Subcutaneous abdominal adipose tissue (tissue), 5 donors: ENCODE data around the gene CLECL1.
"Not testable (repeated sequence)": the region's sequence is repeated elsewhere in the genome, so short reads cannot be mapped to it uniquely, and the experiment has no call there.

ENCODE experiments used
- H3K27ac ChIP-seq: one replicate; pipeline ENCODE4 v1.7.0; 2013; ENCODE audit warnings: low read depth, mild to moderate bottlenecking, inconsistent platforms, low read length, moderate library complexity
- H3K27me3 ChIP-seq, 5 donors: one replicate each; pipeline ENCODE4 v1.7.0; 2013; ENCODE audit warnings: low read length in 5 of 5, inconsistent platforms in 1 of 5; ENCODE audit not compliant: control insufficient read depth in 5 of 5, insufficient read depth in 4 of 5
- H3K36me3 ChIP-seq, 5 donors: one replicate each; pipeline ENCODE4 v1.7.0; 2013; ENCODE audit warnings: low read length in 5 of 5; ENCODE audit not compliant: control insufficient read depth in 5 of 5, insufficient read depth in 5 of 5
- H3K4me1 ChIP-seq, 5 donors: one replicate each; pipeline ENCODE4 v1.7.0; 2013; ENCODE audit warnings: low read length in 5 of 5, mild to moderate bottlenecking in 3 of 5, moderate library complexity in 1 of 5; ENCODE audit not compliant: control insufficient read depth in 5 of 5, insufficient read depth in 5 of 5
- H3K4me3 ChIP-seq, 5 donors: one replicate each; pipeline ENCODE4 v1.7.0; 2013; ENCODE audit warnings: low read length in 5 of 5, low read depth in 1 of 5
- H3K9ac ChIP-seq, 5 donors: one replicate each; pipeline ENCODE4 v1.7.0; 2013; ENCODE audit warnings: low read length in 5 of 5, mild to moderate bottlenecking in 4 of 5, moderate library complexity in 3 of 5
- H3K9me3 ChIP-seq, 5 donors: one replicate each; pipeline ENCODE4 v1.7.0; 2013; ENCODE audit warnings: low read length in 5 of 5; ENCODE audit not compliant: control insufficient read depth in 5 of 5
- donor health status: healthy.
- donor health status: healthy.
- donor health status: healthy.
- donor health status: healthy.
- donor health status: healthy.

Gene CLECL1

GRCh38 chr12:9724023-9724422 lies 8.9 kb downstream of the CLECL1 start:
- Histone ChIP-seq H3K36me3 (no peaks in the 10 kb centered on the region), H3K27me3 (no peaks in the 10 kb centered on the region), H3K4me1 (no peaks in the 10 kb centered on the region), H3K27ac (no peak overlapping the region), H3K9ac (no peak overlapping the region), H3K9me3 (no peaks in the 10 kb centered on the region), H3K4me3 (no peak overlapping the region)

DNA sequence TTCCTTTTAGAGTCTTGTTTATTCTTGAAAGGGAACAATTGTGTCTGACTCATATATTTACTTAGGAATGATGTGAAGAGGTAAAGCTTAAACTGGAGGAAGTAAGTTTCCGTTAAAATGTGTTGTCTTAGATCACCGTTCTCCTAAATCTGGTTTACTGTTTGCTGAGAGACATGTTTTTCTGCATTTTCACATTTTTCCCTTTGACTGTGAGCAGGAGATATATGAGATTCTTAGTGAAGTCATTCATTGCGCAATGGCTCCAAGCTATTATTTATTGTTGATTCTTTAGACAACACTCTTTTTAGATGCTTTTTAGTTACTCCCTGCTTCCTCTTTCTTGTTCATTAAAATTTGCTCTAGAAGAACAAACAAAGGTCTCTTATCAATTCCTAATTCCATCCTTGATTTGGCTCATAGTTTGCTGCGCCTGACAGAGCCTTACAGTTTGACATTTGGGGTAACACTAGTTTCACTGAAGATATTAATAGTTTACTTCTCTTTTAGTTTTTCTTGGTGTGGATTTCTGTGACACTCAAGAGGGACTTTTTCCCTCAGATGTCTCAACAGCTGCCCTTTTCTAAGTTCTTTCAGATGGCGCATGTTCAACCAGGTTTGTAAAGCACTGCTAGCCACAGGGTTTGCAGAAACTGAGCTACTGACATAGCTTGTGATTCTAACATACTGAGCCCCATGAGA lies 11.4 kb downstream of the CLECL1 start:
- Histone ChIP-seq H3K9me3 (no peaks in the 10 kb centered on the region), H3K27ac (no peak overlapping the region), H3K9ac (no peak overlapping the region), H3K4me3 (no peak overlapping the region), H3K36me3 (no peaks in the 10 kb centered on the region), H3K4me1 (no peaks in the 10 kb centered on the region), H3K27me3 (no peaks in the 10 kb centered on the region)

GRCh38 chr12:9719790-9720189 lies 13.1 kb downstream of the CLECL1 start:
- H3K36me3 ChIP-seq = no peaks in the 10 kb centered on the region
- H3K27me3 ChIP-seq = no peaks in the 10 kb centered on the region
- H3K4me3 ChIP-seq = no peak overlapping the region
- no peak overlapping the region for H3K9ac ChIP-seq
- H3K4me1 ChIP-seq = no peaks in the 10 kb centered on the region
- H3K27ac ChIP-seq = no peak overlapping the region
- H3K9me3 ChIP-seq = no peaks in the 10 kb centered on the region

DNA sequence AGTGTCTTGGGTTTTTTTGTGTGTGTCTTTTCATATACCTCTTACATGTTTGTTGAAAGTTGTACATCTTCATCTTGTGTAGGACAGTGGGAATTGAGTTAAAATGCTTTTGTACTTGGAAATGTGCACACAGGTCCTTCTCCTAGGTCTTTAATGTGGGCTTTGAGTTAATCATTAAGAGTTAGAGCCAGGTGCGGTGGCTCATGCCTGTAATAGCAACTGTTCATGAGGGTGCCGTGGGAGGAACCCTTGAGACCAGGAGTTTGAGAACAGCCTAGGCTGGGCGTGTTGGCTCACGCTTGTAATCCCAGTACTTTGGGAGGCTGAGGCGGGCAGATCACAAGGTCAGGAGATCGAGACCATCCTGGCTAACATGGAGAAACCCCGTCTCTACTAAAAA lies 13.9 kb downstream of the CLECL1 start:
- H3K4me3 ChIP-seq = no peak overlapping the region
- no peak overlapping the region for H3K27ac ChIP-seq
- H3K4me1 ChIP-seq = no peaks in the 10 kb centered on the region
- no peaks in the 10 kb centered on the region for H3K9me3 ChIP-seq
- H3K36me3 ChIP-seq = no peaks in the 10 kb centered on the region
- no peak overlapping the region for H3K9ac ChIP-seq
- H3K27me3 ChIP-seq = no peaks in the 10 kb centered on the region

DNA sequence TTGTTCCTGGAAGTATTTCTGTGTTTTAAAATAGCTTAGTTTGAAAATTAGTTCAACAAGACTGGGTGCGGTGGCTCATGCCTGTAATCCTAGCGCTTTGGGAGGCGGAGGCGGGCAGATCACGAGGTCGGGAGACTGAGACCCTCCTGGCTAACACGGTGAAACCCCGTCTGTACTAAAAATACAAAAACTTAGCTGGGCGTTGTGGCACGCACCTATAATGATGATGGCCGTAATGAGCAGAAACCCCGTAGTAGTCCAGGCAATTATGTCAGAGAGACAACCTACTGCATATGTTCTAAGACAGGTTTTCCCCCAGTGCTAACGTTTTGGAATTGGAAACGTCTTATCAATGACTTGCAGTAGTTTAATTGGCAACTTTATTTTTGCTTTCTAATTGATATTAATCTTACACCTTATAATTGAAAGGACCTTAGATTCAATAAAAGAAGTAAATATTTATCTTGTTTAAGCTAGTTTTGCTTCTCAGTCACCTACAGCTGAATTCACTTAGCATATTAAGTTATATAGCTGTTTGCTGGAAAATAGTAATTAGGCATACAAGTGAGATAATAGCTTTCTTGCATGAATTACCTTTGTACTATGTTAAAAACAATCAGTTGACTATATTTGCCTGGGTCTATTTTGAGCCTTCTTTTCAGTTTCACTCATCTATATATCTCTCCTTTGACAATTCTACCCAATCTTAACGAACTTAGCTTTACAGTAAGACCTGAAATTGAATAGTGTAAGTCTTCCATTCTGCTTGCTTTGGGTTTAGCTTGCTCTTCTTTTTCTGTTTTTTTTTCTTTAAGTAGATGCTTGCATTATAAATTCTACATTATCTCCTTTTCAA lies 15.6 kb downstream of the CLECL1 start:
- Histone ChIP-seq H3K9ac (no peak overlapping the region), H3K36me3 (no peaks in the 10 kb centered on the region), H3K9me3 (no peaks in the 10 kb centered on the region), H3K4me1 (no peaks in the 10 kb centered on the region), H3K27me3 (no peaks in the 10 kb centered on the region), H3K27ac (no peak overlapping the region), H3K4me3 (no peak overlapping the region)

DNA sequence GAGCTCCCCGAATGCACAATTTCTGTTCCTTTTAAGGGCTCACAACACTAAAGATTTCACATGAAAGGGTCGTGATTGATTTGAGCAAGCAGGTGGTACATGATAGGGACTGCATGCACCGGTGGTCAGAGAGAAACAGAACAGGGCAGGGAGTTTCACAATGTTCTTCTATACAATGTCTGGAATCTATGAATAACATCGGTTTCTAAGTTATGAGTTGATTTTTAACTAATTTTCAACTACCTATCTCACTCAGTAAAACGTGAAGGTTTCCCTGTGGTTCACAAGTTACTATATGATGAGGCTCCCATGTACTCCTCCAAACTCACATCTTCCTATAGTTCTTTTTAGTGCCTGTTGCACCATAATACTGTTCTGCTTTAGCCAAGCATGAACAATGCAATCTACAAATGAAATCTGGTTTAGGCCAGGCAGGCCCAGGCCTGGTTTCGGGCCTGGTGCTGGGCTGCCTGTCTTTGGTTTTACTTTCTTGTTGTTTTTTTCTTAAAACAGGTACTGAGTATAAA lies 19.8 kb downstream of the CLECL1 start:
- not testable (repeated sequence) for H3K9me3 ChIP-seq, H3K27ac ChIP-seq, H3K36me3 ChIP-seq, H3K4me3 ChIP-seq, H3K4me1 ChIP-seq, H3K9ac ChIP-seq, H3K27me3 ChIP-seq

GRCh38 chr12:9711664-9712063 lies 21.2 kb downstream of the CLECL1 start:
- peaks cover 0 to 5% (median 4%) of the 10 kb centered on the region in 5 donors for H3K4me1 ChIP-seq
- H3K9me3 ChIP-seq = no peaks in the 10 kb centered on the region
- H3K36me3 ChIP-seq = no peaks in the 10 kb centered on the region
- peaks cover 0 to 4% (median 0%) of the 10 kb centered on the region in 5 donors for H3K27me3 ChIP-seq
- no peak overlapping the region for H3K27ac ChIP-seq
- no peak overlapping the region for H3K9ac ChIP-seq
- no peak overlapping the region for H3K4me3 ChIP-seq

GRCh38 chr12:9710584-9711375 lies 22.1 kb downstream of the CLECL1 start:
- H3K27ac ChIP-seq = no peak overlapping the region
- peaks cover 0 to 5% (median 4%) of the 10 kb centered on the region in 5 donors for H3K4me1 ChIP-seq
- no peaks in the 10 kb centered on the region for H3K9me3 ChIP-seq
- H3K36me3 ChIP-seq = no peaks in the 10 kb centered on the region
- peaks cover 0 to 4% (median 0%) of the 10 kb centered on the region in 5 donors for H3K27me3 ChIP-seq
- H3K9ac ChIP-seq = no peak overlapping the region
- H3K4me3 ChIP-seq = no peak overlapping the region

GRCh38 chr12:9708853-9709252 lies 24.0 kb downstream of the CLECL1 start:
- H3K9me3 ChIP-seq = no peaks in the 10 kb centered on the region
- H3K27ac ChIP-seq = no peak overlapping the region
- peaks cover 0 to 5% (median 4%) of the 10 kb centered on the region in 5 donors for H3K4me1 ChIP-seq
- peaks cover 0 to 4% (median 0%) of the 10 kb centered on the region in 5 donors for H3K27me3 ChIP-seq
- H3K9ac ChIP-seq = no peak overlapping the region
- H3K36me3 ChIP-seq = no peaks in the 10 kb centered on the region
- H3K4me3 ChIP-seq = no peak overlapping the region
